Gastrocnemius medialis (tissue), 4 donors: ENCODE measurements around the gene KAZALD1. TPM values are rescaled to one million over a fixed set of nuclear protein-coding genes. Genes with fewer than 3 reads are reported as not detected.

Experiments
- ATAC-seq, 2 donors: fragments of 150-250 bp; one replicate each; pipeline ENCODE4 v1.9.1; 2016
- DNase-seq, 2 donors: peaks; one replicate each; pipeline ENCODE4 v3.0.0-alpha.2; 2019
- H3K27ac ChIP-seq, 4 donors: fragments of 200-600 bp; sonication (generic); 1 replicate in 1 of 4; 2 replicates in 3 of 4; pipeline ENCODE4 v1.5.1; 2016 to 2018; ENCODE audit warnings: mild to moderate bottlenecking in 2 of 4, moderate library complexity in 1 of 4
- H3K27me3 ChIP-seq, 3 donors: fragments of 200-600 bp; sonication (generic) in 2 of 3; 1 replicate in 1 of 3; 2 replicates in 2 of 3; pipeline versions ENCODE4 v1.5.1 to v1.6.0; 2016 to 2019; ENCODE audit warnings: mild to moderate bottlenecking in 1 of 3, moderate library complexity in 1 of 3
- H3K36me3 ChIP-seq, 2 donors: fragments of 200-600 bp; sonication (generic) in 1 of 2; one replicate each; pipeline ENCODE4 v1.5.1; 2017 to 2018
- H3K4me1 ChIP-seq, 2 donors: fragments of 200-600 bp; sonication (generic) in 1 of 2; one replicate each; pipeline ENCODE4 v1.5.1; 2016 to 2017; ENCODE audit warnings: mild to moderate bottlenecking in 2 of 2
- H3K4me3 ChIP-seq, 4 donors: fragments of 200-600 bp; sonication (generic) in 3 of 4; 1 replicate in 1 of 4; 2 replicates in 3 of 4; pipeline ENCODE4 v1.5.1; 2016 to 2019; ENCODE audit warnings: mild to moderate bottlenecking in 2 of 4
- H3K9me3 ChIP-seq, 3 donors: fragments of 200-600 bp; sonication (generic) in 2 of 3; 1 replicate in 1 of 3; 2 replicates in 2 of 3; pipeline ENCODE4 v1.5.1; 2016 to 2019
- POLR2A ChIP-seq, 2 donors: fragments of 450-650 bp; IDR thresholded peaks; one replicate each; pipeline ENCODE4 v1.6.1; 2017; ENCODE audit warnings: antibody characterized with exemption in 2 of 2, mild to moderate bottlenecking in 2 of 2, moderate library complexity in 2 of 2
- in situ Hi-C, 4 donors: fragments of 200-750 bp; cut with MboI; loops; one replicate each; pipeline versions ENCODE4 v1.15.0 to v1.8.0; 2017; ENCODE audit warnings: low sequenced_read_pairs in 4 of 4
- intact Hi-C: fragments of 100-400 bp; cut with DNase I; formaldehyde crosslinking; loops from one replicate; pipeline ENCODE4 v1.15.1; 2023; ENCODE audit warnings: low total_unique reads
- total RNA-seq, 4 donors: library from RNA; depleted of rRNA; stranded (reverse); fragments of >200 nt; gene quantifications; one replicate each; pipeline versions ENCODE4 v1.1.0 to v1.2.3, GENCODE V29; 2016
- TF ChIP-seq, protein P1 (sequence below), 5 experiments: fragments of 450-650 bp in 3 of 5; fragments of 200-600 bp in 2 of 5; sonication (generic) in 2 of 5; IDR thresholded peaks in 4 of 5; conservative IDR thresholded peaks in 1 of 5; 1 replicate in 4 of 5; 2 replicates in 1 of 5; pipeline ENCODE4 v1.5.1; 2016 to 2019; ENCODE audit warnings: antibody characterized with exemption in 5 of 5, mild to moderate bottlenecking in 3 of 5, moderate library complexity in 3 of 5

KAZALD1 gene
- total RNA-seq, 4 donors from 2014 or later, result 1.7 to 3.6 (median 2.2) TPM

DNA sequence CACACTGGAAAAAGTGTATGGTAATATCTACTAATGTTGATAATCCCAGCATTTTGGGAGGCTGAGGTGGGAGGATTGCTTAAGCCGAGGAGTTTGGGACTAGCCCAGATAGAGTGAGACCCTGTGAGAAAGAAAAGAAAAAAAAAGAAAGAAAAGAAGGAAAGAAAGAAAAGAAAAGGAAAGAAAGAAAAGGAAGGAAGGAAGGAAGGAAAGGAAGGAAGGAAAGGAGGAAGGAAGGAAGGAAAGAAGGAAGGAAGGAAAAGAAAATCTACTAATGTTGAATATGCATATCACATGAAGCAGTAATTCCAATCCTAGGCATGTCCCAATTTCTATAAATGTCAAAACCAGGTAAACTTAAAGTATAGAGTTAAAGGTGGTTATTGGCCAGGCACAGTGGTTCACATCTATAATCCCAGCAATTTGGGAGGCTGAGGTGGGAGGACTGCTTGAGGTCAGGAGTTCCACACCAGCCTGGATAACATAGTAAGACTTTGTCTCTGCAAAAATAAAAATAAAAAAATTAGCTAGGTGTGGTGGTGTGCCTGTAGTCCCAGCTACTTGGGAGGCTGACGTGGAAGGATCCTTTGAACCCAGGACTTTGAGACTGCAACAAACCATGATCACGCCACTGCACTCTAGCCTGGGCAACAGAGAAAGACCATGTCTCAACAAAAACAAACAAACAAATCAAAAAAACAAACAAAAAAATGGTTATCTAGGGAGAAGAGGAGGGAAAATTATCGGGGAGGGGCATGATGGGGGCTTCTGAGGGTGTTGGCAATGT is 5.2 kb upstream of the KAZALD1 start:
- no peak for DNase-seq
- no peak for TF ChIP-seq POLR2A (IDR thresholded peaks at IDR 0.05)
- TF ChIP-seq, protein P1, sequence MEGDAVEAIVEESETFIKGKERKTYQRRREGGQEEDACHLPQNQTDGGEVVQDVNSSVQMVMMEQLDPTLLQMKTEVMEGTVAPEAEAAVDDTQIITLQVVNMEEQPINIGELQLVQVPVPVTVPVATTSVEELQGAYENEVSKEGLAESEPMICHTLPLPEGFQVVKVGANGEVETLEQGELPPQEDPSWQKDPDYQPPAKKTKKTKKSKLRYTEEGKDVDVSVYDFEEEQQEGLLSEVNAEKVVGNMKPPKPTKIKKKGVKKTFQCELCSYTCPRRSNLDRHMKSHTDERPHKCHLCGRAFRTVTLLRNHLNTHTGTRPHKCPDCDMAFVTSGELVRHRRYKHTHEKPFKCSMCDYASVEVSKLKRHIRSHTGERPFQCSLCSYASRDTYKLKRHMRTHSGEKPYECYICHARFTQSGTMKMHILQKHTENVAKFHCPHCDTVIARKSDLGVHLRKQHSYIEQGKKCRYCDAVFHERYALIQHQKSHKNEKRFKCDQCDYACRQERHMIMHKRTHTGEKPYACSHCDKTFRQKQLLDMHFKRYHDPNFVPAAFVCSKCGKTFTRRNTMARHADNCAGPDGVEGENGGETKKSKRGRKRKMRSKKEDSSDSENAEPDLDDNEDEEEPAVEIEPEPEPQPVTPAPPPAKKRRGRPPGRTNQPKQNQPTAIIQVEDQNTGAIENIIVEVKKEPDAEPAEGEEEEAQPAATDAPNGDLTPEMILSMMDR (IDR thresholded peaks at IDR 0.05 in 4 of 5, conservative IDR thresholded peaks at IDR 0.05 in 1 of 5), result no peak
- Histone ChIP-seq H3K27ac (no peak overlapping the region), H3K4me3 (no peak overlapping the region), H3K36me3 (no peaks in the 10 kb centered on the region), H3K27me3 (no peaks in the 10 kb centered on the region), H3K4me1 (peaks cover 9 to 12% of the 10 kb centered on the region in 2 donors), H3K9me3 (no peaks in the 10 kb centered on the region)
- intact Hi-C loops (no loop called here), in situ Hi-C loops (no loop called here)
- ATAC-seq, result no peak

DNA sequence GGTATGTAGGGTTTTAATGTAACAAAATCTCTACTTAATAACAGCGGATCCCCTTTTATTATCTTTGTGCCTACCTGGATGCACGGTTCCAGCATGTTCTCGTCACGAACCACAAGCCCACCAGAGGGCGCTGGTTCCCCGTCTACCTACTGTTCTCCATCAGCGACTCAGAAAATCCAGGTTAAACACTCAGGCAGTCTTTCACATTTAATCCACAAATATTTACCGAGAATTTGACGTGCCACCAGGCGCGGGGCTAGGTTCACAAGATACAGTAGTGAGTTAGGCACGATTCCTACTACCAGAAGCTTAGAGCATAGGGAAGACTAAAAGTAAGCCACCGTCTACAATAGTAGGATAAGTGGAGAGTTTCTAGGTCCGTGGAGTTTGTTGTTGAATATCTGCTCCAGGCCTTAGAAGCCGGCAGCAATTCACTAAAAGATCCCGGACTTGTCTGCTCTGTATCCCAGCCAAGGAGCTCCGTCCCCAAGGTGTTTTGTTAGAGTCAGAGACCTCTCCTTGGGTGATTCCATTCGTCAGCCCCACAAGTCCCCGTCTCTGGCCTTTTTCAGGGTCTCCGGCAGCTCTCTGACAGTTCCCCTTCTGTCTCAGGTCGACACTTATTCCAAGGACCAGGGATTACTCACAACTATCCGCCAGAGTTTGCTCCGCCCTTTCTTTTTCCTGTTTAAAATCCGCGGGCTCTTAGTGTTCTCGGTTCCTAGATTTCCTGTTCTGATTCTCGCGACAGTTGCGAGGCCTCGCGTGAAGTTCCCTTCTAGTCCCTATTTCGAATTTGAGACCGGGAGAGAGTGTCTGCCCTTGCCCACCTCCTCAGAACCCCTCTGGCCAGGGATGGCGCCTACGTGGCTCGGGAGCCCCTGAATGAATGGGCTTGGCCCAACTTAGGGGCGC is 1.5 kb upstream of the KAZALD1 start:
- in situ Hi-C loops, result no loop called here
- no peaks in the 10 kb centered on the region for H3K36me3 ChIP-seq

DNA sequence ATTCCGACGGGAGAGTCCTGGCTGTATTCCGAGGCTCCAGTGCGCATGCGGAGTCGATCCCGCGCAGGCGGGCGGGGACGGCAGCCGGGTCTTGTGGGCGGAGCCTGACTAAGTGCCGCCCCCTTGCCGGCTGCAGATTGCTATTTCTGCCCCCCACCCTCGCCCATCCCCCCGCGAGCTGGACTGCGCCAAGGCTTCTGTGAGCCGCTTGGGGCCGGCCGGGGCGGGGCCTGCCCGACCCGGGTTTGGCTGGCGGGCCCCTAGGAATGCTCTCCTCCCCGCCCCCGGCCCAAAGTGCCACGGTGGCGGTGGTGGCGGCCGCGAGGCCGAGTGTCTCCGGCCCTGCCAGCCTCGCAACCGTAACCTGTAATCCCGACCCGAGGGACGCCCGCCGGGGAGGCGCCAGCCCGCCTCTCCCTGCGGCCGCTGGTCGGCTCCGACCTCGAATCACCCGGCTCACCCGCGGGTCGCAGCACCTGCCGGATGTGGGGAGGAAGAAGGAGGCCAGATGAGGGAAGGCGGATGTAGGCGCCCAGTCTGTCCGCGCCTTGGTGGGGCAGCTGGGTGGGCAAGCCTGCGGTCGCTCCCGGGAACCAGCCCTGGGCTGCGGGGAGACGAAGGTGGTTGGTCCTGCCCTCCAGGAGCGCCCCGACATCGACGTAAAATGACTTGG is 702 bp upstream of the KAZALD1 start:
- no peaks in the 10 kb centered on the region for H3K36me3 ChIP-seq
- H3K27ac ChIP-seq, result peak overlapping the region; percentile 93 to 99 (median 98)
- ATAC-seq (peak; percentile 82 to 88), DNase-seq (peak; percentile 87 to 93)
- H3K4me3 ChIP-seq, result peak overlapping the region; percentile 79 to 94 (median 88)
- H3K9me3 ChIP-seq, result no peaks in the 10 kb centered on the region
- TF ChIP-seq, protein P1 (IDR thresholded peaks at IDR 0.05 in 4 of 5, conservative IDR thresholded peaks at IDR 0.05 in 1 of 5), result no peak
- TF ChIP-seq POLR2A (IDR thresholded peaks at IDR 0.05), result peak; percentile 64 to 71
- peaks cover 38 to 40% of the 10 kb centered on the region in 2 donors for H3K4me1 ChIP-seq
- in situ Hi-C loops (no loop called here), intact Hi-C loops (loop anchor here (1.0 to 5.0 kb wide), 4 partner anchors 7 to 149 kb away; partner anchors contain the start of genes LZTS2 and SLF2)
- H3K27me3 ChIP-seq, result peaks cover under 1 to 7% (median 3%) of the 10 kb centered on the region in 3 donors

More for the DNA sequence above, 1.5 kb upstream of the KAZALD1 start:
- H3K27me3 ChIP-seq, result peaks cover 0 to 4% (median 0%) of the 10 kb centered on the region in 3 donors
- intact Hi-C loops, result loop anchor here (1.0 to 5.0 kb wide), 4 partner anchors 8 to 148 kb away; partner anchors contain the start of genes LZTS2 and SLF2
- peaks cover 30 to 34% of the 10 kb centered on the region in 2 donors for H3K4me1 ChIP-seq
- H3K4me3 ChIP-seq, result peak overlapping the region; percentile 79 to 94 (median 88)
- peak; percentile 84 to 85 for ATAC-seq
- no peak for TF ChIP-seq POLR2A (IDR thresholded peaks at IDR 0.05)
- TF ChIP-seq, protein P1 (IDR thresholded peaks at IDR 0.05 in 4 of 5, conservative IDR thresholded peaks at IDR 0.05 in 1 of 5), result peak; percentile 75 to 93 (median 85)
- H3K9me3 ChIP-seq, result no peaks in the 10 kb centered on the region
- H3K27ac ChIP-seq, result peak overlapping the region; percentile 93 to 99 (median 98)
- DNase-seq, result peak; percentile 83 to 92
